ENCODE results near the gene CRB3. TPM values are rescaled to one million over a fixed set of nuclear protein-coding genes. Genes with fewer than 3 reads are reported as not detected.

Gene CRB3
- total RNA-seq, 1 experiment from 2014 or later: 34.7 TPM

GRCh38 chr19:6459262-6460098, 4.6 kb upstream of the CRB3 start, which contains the start of gene SLC25A23:
TSS of gene SLC25A23 (minus strand) at chr19:6459792. CDS start at chr19:6459628, 164 bp downstream.
- in situ Hi-C loops (cut with HindIII; ENCODE audit: low pct_unique_long_range_greater_than_20kb, low sequenced_read_pairs): no loop called here
- no peak for DNase-seq (ENCODE audit: low read depth)

- in situ Hi-C loops (cut with HindIII; ENCODE audit: low pct_unique_long_range_greater_than_20kb, low sequenced_read_pairs): no loop called here
- DNase-seq (ENCODE audit: low read depth): peak; percentile 95
Observed at GRCh38 chr19:6460099-6460884, 3.8 kb upstream of the CRB3 start.

GRCh38 chr19:6465006-6465405, 935 bp downstream of the CRB3 start:
- no peak for DNase-seq (ENCODE audit: low read depth)
- in situ Hi-C loops (cut with HindIII; ENCODE audit: low pct_unique_long_range_greater_than_20kb, low sequenced_read_pairs): no loop called here

GRCh38 chr19:6465663-6466062, 1.6 kb downstream of the CRB3 start:
- in situ Hi-C loops (cut with HindIII; ENCODE audit: low pct_unique_long_range_greater_than_20kb, low sequenced_read_pairs): no loop called here
- no peak for DNase-seq (ENCODE audit: low read depth)

GRCh38 chr19:6466526-6467248, 2.6 kb downstream of the CRB3 start:
- in situ Hi-C loops (cut with HindIII; ENCODE audit: low pct_unique_long_range_greater_than_20kb, low sequenced_read_pairs): no loop called here
- no peak for DNase-seq (ENCODE audit: low read depth)

GRCh38 chr19:6467384-6467783, 3.3 kb downstream of the CRB3 start:
- no peak for DNase-seq (ENCODE audit: low read depth)
- in situ Hi-C loops (cut with HindIII; ENCODE audit: low pct_unique_long_range_greater_than_20kb, low sequenced_read_pairs): no loop called here

- no peak for DNase-seq (ENCODE audit: low read depth)
- in situ Hi-C loops (cut with HindIII; ENCODE audit: low pct_unique_long_range_greater_than_20kb, low sequenced_read_pairs): no loop called here
Observed at GRCh38 chr19:6470173-6470572, 6.1 kb downstream of the CRB3 start.

GRCh38 chr19:6471076-6471475, 7.0 kb downstream of the CRB3 start:
- no peak for DNase-seq (ENCODE audit: low read depth)
- in situ Hi-C loops (cut with HindIII; ENCODE audit: low pct_unique_long_range_greater_than_20kb, low sequenced_read_pairs): no loop called here

- in situ Hi-C loops (cut with HindIII; ENCODE audit: low pct_unique_long_range_greater_than_20kb, low sequenced_read_pairs): no loop called here
- no peak for DNase-seq (ENCODE audit: low read depth)
Observed at GRCh38 chr19:6472713-6473112, 8.6 kb downstream of the CRB3 start.

- in situ Hi-C loops (cut with HindIII; ENCODE audit: low pct_unique_long_range_greater_than_20kb, low sequenced_read_pairs): no loop called here
- DNase-seq (ENCODE audit: low read depth): no peak
Observed at GRCh38 chr19:6473647-6474046, 9.6 kb downstream of the CRB3 start.

GRCh38 chr19:6475321-6476108, 11.4 kb downstream of the CRB3 start:
- no peak for DNase-seq (ENCODE audit: low read depth)
- in situ Hi-C loops (cut with HindIII; ENCODE audit: low pct_unique_long_range_greater_than_20kb, low sequenced_read_pairs): no loop called here

- in situ Hi-C loops (cut with HindIII; ENCODE audit: low pct_unique_long_range_greater_than_20kb, low sequenced_read_pairs): no loop called here
- peak; percentile 95 for DNase-seq (ENCODE audit: low read depth)
Observed at GRCh38 chr19:6476155-6476895, 12.3 kb downstream of the CRB3 start.

GRCh38 chr19:6476896-6477431, 12.9 kb downstream of the CRB3 start:
- in situ Hi-C loops (cut with HindIII; ENCODE audit: low pct_unique_long_range_greater_than_20kb, low sequenced_read_pairs): no loop called here
- DNase-seq (ENCODE audit: low read depth): no peak

GRCh38 chr19:6478815-6479214, 14.7 kb downstream of the CRB3 start:
- no peak for DNase-seq (ENCODE audit: low read depth)
- in situ Hi-C loops (cut with HindIII; ENCODE audit: low pct_unique_long_range_greater_than_20kb, low sequenced_read_pairs): no loop called here

- in situ Hi-C loops (cut with HindIII; ENCODE audit: low pct_unique_long_range_greater_than_20kb, low sequenced_read_pairs): no loop called here
Observed at GRCh38 chr19:6479836-6480398, 15.8 kb downstream of the CRB3 start.

GRCh38 chr19:6480848-6481415, 16.9 kb downstream of the CRB3 start:
- DNase-seq (ENCODE audit: low read depth): no peak
- in situ Hi-C loops (cut with HindIII; ENCODE audit: low pct_unique_long_range_greater_than_20kb, low sequenced_read_pairs): no loop called here

More at GRCh38 chr19:6479836-6480398, 15.8 kb downstream of the CRB3 start:
- DNase-seq (ENCODE audit: low read depth): no peak
